Liver (tissue), 9 donors: ENCODE results near the gene CFAP53. TPM values are rescaled to one million over a fixed set of nuclear protein-coding genes. Genes with fewer than 3 reads are reported as not detected.

Experiments used
- DNase-seq: peaks from one replicate; pipeline ENCODE4 v3.0.0-alpha.2; 2017; ENCODE audit warnings: low spot score
- H3K27ac ChIP-seq, 2 donors: one replicate each; pipeline ENCODE4 v1.7.0; 2013; ENCODE audit warnings: inconsistent platforms in 2 of 2, low read length in 2 of 2, control low read depth in 1 of 2, low read depth in 1 of 2, mild to moderate bottlenecking in 1 of 2
- H3K27me3 ChIP-seq, 4 donors: one replicate each; pipeline versions ENCODE4 v1.6.1 to v1.7.0; 2013; ENCODE audit warnings: low read length in 3 of 4, inconsistent platforms in 1 of 4, mild to moderate bottlenecking in 1 of 4, moderate library complexity in 1 of 4; ENCODE audit not compliant: control insufficient read depth in 4 of 4, insufficient read depth in 4 of 4
- H3K36me3 ChIP-seq, 4 donors: one replicate each; pipeline versions ENCODE4 v1.6.1 to v1.7.0; 2013; ENCODE audit warnings: low read length in 3 of 4, mild to moderate bottlenecking in 3 of 4, low read depth in 1 of 4, moderate library complexity in 1 of 4; ENCODE audit not compliant: control insufficient read depth in 4 of 4, insufficient read depth in 3 of 4
- H3K4me1 ChIP-seq, 4 donors: one replicate each; pipeline versions ENCODE4 v1.6.1 to v1.7.0; 2013; ENCODE audit warnings: low read length in 3 of 4, mild to moderate bottlenecking in 3 of 4, moderate library complexity in 1 of 4; ENCODE audit not compliant: control insufficient read depth in 4 of 4, insufficient read depth in 4 of 4
- H3K4me3 ChIP-seq, 3 donors: one replicate each; pipeline versions ENCODE4 v1.6.1 to v1.7.0; 2013; ENCODE audit warnings: low read length in 3 of 3, control low read depth in 1 of 3, low read depth in 1 of 3, mild to moderate bottlenecking in 1 of 3
- H3K9ac ChIP-seq, 2 donors: one replicate each; pipeline ENCODE4 v1.7.0; 2013; ENCODE audit warnings: low read length in 2 of 2, mild to moderate bottlenecking in 2 of 2, moderate library complexity in 2 of 2, control low read depth in 1 of 2, low read depth in 1 of 2
- H3K9me3 ChIP-seq, 4 donors: one replicate each; pipeline versions ENCODE4 v1.6.1 to v1.7.0; 2013; ENCODE audit warnings: low read length in 3 of 4; ENCODE audit not compliant: control insufficient read depth in 4 of 4
- FOXA1 ChIP-seq: IDR thresholded peaks from 2 replicates; pipeline ENCODE4 v1.6.1; 2016; ENCODE audit warnings: antibody characterized with exemption
- GABPA ChIP-seq, 2 donors: IDR thresholded peaks in 1 of 2; conservative IDR thresholded peaks in 1 of 2; 2 replicates each; pipeline ENCODE4 v1.6.1; 2016; ENCODE audit warnings: antibody characterized with exemption in 2 of 2, mild to moderate bottlenecking in 1 of 2, moderate library complexity in 1 of 2
- HNF4A ChIP-seq, 2 donors: conservative IDR thresholded peaks; 2 replicates each; pipeline ENCODE4 v1.6.1; 2016; ENCODE audit warnings: antibody characterized with exemption in 2 of 2, mild to moderate bottlenecking in 2 of 2
- HNF4G ChIP-seq: IDR thresholded peaks from 2 replicates; pipeline ENCODE4 v1.6.1; 2016; ENCODE audit warnings: antibody characterized with exemption
- NR2F2 ChIP-seq: IDR thresholded peaks from 2 replicates; pipeline ENCODE4 v1.6.1; 2016; ENCODE audit warnings: antibody characterized with exemption
- RAD21 ChIP-seq, 2 donors: IDR thresholded peaks; 2 replicates each; pipeline ENCODE4 v1.6.1; 2016; ENCODE audit warnings: antibody characterized with exemption in 2 of 2, mild to moderate bottlenecking in 2 of 2
- RXRA ChIP-seq, 2 donors: IDR thresholded peaks; 2 replicates each; pipeline ENCODE4 v1.6.1; 2017 to 2018; ENCODE audit warnings: antibody characterized with exemption in 2 of 2, mild to moderate bottlenecking in 1 of 2
- SP1 ChIP-seq: IDR thresholded peaks from 2 replicates; pipeline ENCODE4 v1.6.1; 2018; ENCODE audit warnings: antibody characterized with exemption, mild to moderate bottlenecking
- TAF1 ChIP-seq: conservative IDR thresholded peaks from 2 replicates; pipeline ENCODE4 v1.6.1; 2016; ENCODE audit warnings: antibody characterized with exemption, mild to moderate bottlenecking
- WGBS: extraction: QIAGEN DNeasy Blood & Tissue Kit; methylation state at CpG from one replicate; pipeline ENCODE4 v1.1.7; 2013; 5-methylcytosine and 5-hydroxymethylcytosine counted together
- polyA plus RNA-seq, 2 donors: library from polyadenylated mRNA; stranded (reverse) in 1 of 2; unstranded in 1 of 2; fragments of 200-250 nt in 1 of 2; fragments of >200 nt in 1 of 2; fragmentation: Nextera tagmentation in 1 of 2; extraction: Ambion mirVana in 1 of 2; gene quantifications; one replicate each; pipeline versions ENCODE4 v1.2.1 to v1.2.3, GENCODE V29; 2013 to 2015
- total RNA-seq, 2 donors: library from RNA; depleted of rRNA; stranded (reverse); fragments of >200 nt; gene quantifications; one replicate each; pipeline ENCODE4 v1.2.3, GENCODE V29; 2014
- TF ChIP-seq, protein P1 (sequence below): IDR thresholded peaks from 2 replicates; pipeline ENCODE4 v1.6.1; 2016; ENCODE audit warnings: antibody characterized with exemption
- TF ChIP-seq, protein P2 (sequence below): IDR thresholded peaks from 2 replicates; pipeline ENCODE4 v1.6.1; 2016; ENCODE audit warnings: antibody characterized with exemption
- TF ChIP-seq, protein P3 (sequence below): IDR thresholded peaks from 2 replicates; pipeline ENCODE4 v1.6.1; 2016; ENCODE audit warnings: antibody characterized with exemption
- TF ChIP-seq, protein P4 (sequence below): fragments of 150-350 bp; IDR thresholded peaks from 2 replicates; pipeline ENCODE4 v1.5.1; 2017; ENCODE audit warnings: improper control_type of control experiment, low read depth, low read length; ENCODE audit not compliant: missing input control
- donor health status: healthy.
- donor health status: healthy.
- donor health status: healthy.
- donor health status: healthy.
- donor health status: healthy.

Gene CFAP53
- total and polyA plus RNA-seq, 4 donors: 0.05 to 0.14 (median 0.09) TPM

DNA sequence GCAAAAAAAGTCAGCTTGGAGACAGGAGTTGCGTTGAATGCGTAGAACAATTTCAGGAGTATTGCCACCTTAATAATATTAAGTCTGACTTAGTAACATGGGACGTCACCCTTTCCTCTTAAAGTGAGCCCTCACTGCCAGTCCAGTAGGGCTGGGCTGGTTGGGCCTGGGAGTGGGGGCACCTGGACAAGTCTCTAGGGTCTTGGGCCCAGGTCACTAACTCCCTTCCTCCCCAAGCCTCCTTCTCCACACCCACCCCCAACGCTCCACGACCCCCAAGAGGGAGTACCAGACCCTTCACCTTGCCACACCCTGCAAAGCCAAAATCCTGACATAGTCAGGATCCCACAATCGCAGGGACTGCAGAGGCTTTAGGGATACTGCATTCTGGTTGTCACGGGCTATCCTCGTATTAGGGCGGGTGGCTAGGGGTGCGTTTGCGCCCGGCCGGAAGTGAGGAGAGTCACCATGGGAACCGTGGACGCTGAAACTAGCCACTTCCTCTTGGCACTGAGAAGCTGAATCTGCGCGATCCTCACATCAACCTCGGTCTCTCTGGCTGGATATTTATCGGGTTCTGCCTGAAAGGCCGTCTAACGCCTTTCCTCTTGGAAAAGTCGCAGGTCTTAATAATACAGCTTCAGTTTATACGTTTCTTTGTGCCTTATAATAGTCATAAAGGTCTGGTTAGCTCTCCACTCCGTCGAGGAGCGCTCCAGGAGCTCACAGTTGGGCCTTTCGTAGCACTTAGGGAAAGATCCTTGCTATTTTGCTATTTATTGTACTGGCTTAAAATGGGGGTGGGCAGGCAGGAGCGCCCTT lies 31.5 kb upstream of the CFAP53 start:
- Histone ChIP-seq H3K4me3 (peak overlapping the region; percentile 32 to 82 (median 37)), H3K27ac (no peak overlapping the region), H3K4me1 (peaks cover 0 to 10% (median 6%) of the 10 kb centered on the region in 4 donors), H3K36me3 (no peaks in the 10 kb centered on the region), H3K9ac (no peak overlapping the region), H3K9me3 (no peaks in the 10 kb centered on the region), H3K27me3 (no peaks in the 10 kb centered on the region)
- DNase-seq: peak; percentile 69
- TF ChIP-seq, protein P1, sequence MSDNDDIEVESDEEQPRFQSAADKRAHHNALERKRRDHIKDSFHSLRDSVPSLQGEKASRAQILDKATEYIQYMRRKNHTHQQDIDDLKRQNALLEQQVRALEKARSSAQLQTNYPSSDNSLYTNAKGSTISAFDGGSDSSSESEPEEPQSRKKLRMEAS: no peak
- TF ChIP-seq GABPA (IDR thresholded peaks at IDR 0.05 in 1 of 2, conservative IDR thresholded peaks at IDR 0.05 in 1 of 2): peak; percentile 84 to 95
- 13% methylated on average over 28 of the region's 28 CpGs for WGBS

DNA sequence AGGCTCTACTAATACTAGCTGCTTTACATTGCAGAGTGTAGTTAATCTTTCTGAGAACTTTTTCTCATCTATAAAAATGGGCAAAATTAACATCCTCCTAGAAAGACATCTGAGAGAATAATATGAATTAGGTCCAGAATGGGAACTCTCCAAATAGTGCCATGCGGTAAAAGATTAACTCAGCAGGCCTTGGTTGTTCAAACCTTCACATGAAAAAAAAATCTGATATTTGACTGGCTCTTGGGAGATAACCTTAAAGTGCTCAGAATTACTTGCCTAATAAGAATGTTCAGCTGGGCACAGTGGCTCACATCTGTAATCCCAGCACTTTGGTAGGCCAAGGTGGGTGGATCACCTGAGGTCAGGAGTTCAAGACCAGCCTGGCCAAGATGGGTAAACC lies 26.7 kb upstream of the CFAP53 start:
- TF ChIP-seq, protein P2, sequence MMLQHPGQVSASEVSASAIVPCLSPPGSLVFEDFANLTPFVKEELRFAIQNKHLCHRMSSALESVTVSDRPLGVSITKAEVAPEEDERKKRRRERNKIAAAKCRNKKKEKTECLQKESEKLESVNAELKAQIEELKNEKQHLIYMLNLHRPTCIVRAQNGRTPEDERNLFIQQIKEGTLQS: no peak
- no peak for TF ChIP-seq RXRA (IDR thresholded peaks at IDR 0.05)
- TF ChIP-seq, protein P1: no peak
- no peaks in the 10 kb centered on the region for H3K9me3 ChIP-seq
- H3K36me3 ChIP-seq: no peaks in the 10 kb centered on the region
- no peaks in the 10 kb centered on the region for H3K27me3 ChIP-seq
- H3K4me1 ChIP-seq: peaks cover 0 to 6% (median 4%) of the 10 kb centered on the region in 4 donors
- WGBS: 38% methylated on average over 1 of the region's 1 CpG
- no peak overlapping the region for H3K4me3 ChIP-seq
- no peak overlapping the region for H3K27ac ChIP-seq
- H3K9ac ChIP-seq: no peak overlapping the region
- no peak for DNase-seq

DNA sequence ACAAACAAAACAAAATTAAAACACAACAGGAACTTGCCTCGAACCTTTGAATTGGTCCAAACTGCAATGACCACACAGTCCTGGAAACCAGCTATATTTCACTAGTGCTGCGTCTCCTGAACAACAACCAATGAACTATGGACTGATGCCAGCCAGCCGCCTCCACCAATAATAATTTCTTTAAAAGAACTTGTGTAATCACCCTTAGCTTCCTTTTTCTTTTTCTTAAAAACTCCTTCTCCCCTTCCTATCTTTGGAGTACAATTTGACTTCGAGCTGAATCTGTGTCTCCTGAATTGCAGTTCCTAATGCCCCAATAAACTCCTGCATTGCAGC lies 22.8 kb upstream of the CFAP53 start:
- H3K36me3 ChIP-seq: peaks cover 2 to 13% (median 7%) of the 10 kb centered on the region in 4 donors
- 78% methylated on average over 4 of the region's 4 CpGs for WGBS
- no peak overlapping the region for H3K9ac ChIP-seq
- TF ChIP-seq, protein P2: no peak
- no peak for TF ChIP-seq FOXA1
- no peak for TF ChIP-seq SP1
- no peak for TF ChIP-seq TAF1
- TF ChIP-seq, protein P3, sequence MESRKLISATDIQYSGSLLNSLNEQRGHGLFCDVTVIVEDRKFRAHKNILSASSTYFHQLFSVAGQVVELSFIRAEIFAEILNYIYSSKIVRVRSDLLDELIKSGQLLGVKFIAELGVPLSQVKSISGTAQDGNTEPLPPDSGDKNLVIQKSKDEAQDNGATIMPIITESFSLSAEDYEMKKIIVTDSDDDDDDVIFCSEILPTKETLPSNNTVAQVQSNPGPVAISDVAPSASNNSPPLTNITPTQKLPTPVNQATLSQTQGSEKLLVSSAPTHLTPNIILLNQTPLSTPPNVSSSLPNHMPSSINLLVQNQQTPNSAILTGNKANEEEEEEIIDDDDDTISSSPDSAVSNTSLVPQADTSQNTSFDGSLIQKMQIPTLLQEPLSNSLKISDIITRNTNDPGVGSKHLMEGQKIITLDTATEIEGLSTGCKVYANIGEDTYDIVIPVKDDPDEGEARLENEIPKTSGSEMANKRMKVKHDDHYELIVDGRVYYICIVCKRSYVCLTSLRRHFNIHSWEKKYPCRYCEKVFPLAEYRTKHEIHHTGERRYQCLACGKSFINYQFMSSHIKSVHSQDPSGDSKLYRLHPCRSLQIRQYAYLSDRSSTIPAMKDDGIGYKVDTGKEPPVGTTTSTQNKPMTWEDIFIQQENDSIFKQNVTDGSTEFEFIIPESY: no peak
- no peak for TF ChIP-seq RAD21 (IDR thresholded peaks at IDR 0.05)
- no peak for TF ChIP-seq GABPA (IDR thresholded peaks at IDR 0.05 in 1 of 2, conservative IDR thresholded peaks at IDR 0.05 in 1 of 2)
- TF ChIP-seq HNF4G: no peak
- TF ChIP-seq NR2F2: no peak
- TF ChIP-seq HNF4A (conservative IDR thresholded peaks at IDR 0.05): no peak
- TF ChIP-seq, protein P4, sequence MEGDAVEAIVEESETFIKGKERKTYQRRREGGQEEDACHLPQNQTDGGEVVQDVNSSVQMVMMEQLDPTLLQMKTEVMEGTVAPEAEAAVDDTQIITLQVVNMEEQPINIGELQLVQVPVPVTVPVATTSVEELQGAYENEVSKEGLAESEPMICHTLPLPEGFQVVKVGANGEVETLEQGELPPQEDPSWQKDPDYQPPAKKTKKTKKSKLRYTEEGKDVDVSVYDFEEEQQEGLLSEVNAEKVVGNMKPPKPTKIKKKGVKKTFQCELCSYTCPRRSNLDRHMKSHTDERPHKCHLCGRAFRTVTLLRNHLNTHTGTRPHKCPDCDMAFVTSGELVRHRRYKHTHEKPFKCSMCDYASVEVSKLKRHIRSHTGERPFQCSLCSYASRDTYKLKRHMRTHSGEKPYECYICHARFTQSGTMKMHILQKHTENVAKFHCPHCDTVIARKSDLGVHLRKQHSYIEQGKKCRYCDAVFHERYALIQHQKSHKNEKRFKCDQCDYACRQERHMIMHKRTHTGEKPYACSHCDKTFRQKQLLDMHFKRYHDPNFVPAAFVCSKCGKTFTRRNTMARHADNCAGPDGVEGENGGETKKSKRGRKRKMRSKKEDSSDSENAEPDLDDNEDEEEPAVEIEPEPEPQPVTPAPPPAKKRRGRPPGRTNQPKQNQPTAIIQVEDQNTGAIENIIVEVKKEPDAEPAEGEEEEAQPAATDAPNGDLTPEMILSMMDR: no peak
- H3K4me3 ChIP-seq: no peak overlapping the region
- DNase-seq: no peak
- no peaks in the 10 kb centered on the region for H3K9me3 ChIP-seq
- no peak overlapping the region for H3K27ac ChIP-seq
- H3K4me1 ChIP-seq: peaks cover 0 to 7% (median 4%) of the 10 kb centered on the region in 4 donors
- H3K27me3 ChIP-seq: no peaks in the 10 kb centered on the region
